Mammary epithelial cell (primary cell): Measurements from ENCODE around the gene UNC93A.

Source experiments
- CTCF ChIP-seq, 2 donors: IDR thresholded peaks in 1 of 2; conservative IDR thresholded peaks in 1 of 2; 2 replicates each; pipeline ENCODE4 v1.5.1; 2011 to 2012; ENCODE audit warnings: inconsistent platforms in 2 of 2, low read length in 2 of 2, mild to moderate bottlenecking in 2 of 2, control low read depth in 1 of 2, low read depth in 1 of 2; ENCODE audit not compliant: insufficient read depth in 1 of 2; ENCODE audit errors: extremely low read depth in 1 of 2
- EZH2 ChIP-seq: IDR thresholded peaks from 2 replicates; pipeline ENCODE4 v1.6.1; 2012; ENCODE audit warnings: low read length, inconsistent platforms, borderline replicate concordance

GRCh38 chr6:167292301-167293087, 1.4 kb downstream of the UNC93A start:
- TF ChIP-seq CTCF (conservative IDR thresholded peaks at IDR 0.05 in 1 of 2, IDR thresholded peaks at IDR 0.05 in 1 of 2; ENCODE audit: extremely low read depth in 1 of 2, insufficient read depth in 1 of 2, low read depth in 1 of 2, low read length in 2 of 2) (no peak), EZH2 (no peak)
